Neural cell (in vitro differentiated cells): ENCODE measurements around the gene STX18. TPM values are rescaled to one million over a fixed set of nuclear protein-coding genes. Genes with fewer than 3 reads are reported as not detected.

Source experiments
- H2AFZ ChIP-seq: fragments of 200-600, 300-800 bp; sonication (generic), shearing (Covaris generic); 2 replicates; pipeline ENCODE4 v1.6.0; 2014; ENCODE audit warnings: low read depth, mild to moderate bottlenecking, antibody characterized with exemption, low read length, moderate library complexity
- H3F3A ChIP-seq: fragments of 200-600 bp; shearing (Covaris generic); 2 replicates; pipeline ENCODE4 v1.6.1; 2016; ENCODE audit warnings: mild to moderate bottlenecking, moderate library complexity, mixed read lengths, antibody characterized with exemption, low read length; ENCODE audit not compliant: insufficient read depth, poor library complexity, severe bottlenecking
- H3K27ac ChIP-seq: fragments of 200-600, 300-800 bp; sonication (generic), shearing (Covaris generic); 2 replicates; pipeline ENCODE4 v1.5.1; 2014; ENCODE audit warnings: mild to moderate bottlenecking, low read length, moderate library complexity
- H3K27me3 ChIP-seq: fragments of 300-800, 200-600 bp; sonication (generic), shearing (Covaris generic); 2 replicates; pipeline ENCODE4 v1.6.0; 2014; ENCODE audit warnings: mild to moderate bottlenecking, low read depth, low read length, moderate library complexity; ENCODE audit not compliant: insufficient read depth
- H3K36me3 ChIP-seq: fragments of 300-800, 200-600 bp; sonication (generic), shearing (Covaris generic); 2 replicates; pipeline ENCODE4 v1.5.1; 2014; ENCODE audit warnings: mild to moderate bottlenecking, antibody characterized with exemption, low read length, moderate library complexity; ENCODE audit not compliant: insufficient read depth
- H3K4me2 ChIP-seq: fragments of 300-800, 200-600 bp; sonication (generic), shearing (Covaris generic); 2 replicates; pipeline ENCODE4 v1.6.0; 2014; ENCODE audit warnings: mild to moderate bottlenecking, low read length
- H3K4me3 ChIP-seq: fragments of 300-800, 200-600 bp; sonication (generic), shearing (Covaris generic); 2 replicates; pipeline ENCODE4 v1.5.1; 2014; ENCODE audit warnings: mild to moderate bottlenecking, low read length, moderate library complexity
- H3K79me2 ChIP-seq: fragments of 200-600 bp; shearing (Covaris generic); replicated peaks from 2 replicates; pipeline ENCODE4 v1.6.0; 2014; ENCODE audit warnings: mild to moderate bottlenecking, low read length, moderate library complexity; ENCODE audit not compliant: insufficient read depth
- H3K9ac ChIP-seq: fragments of 300-800, 200-600 bp; sonication (generic), shearing (Covaris generic); 2 replicates; pipeline ENCODE4 v1.6.1; 2016; ENCODE audit warnings: mild to moderate bottlenecking, low read length, mixed read lengths
- H3K9me2 ChIP-seq: fragments of 200-600 bp; shearing (Covaris generic); 2 replicates; pipeline ENCODE4 v1.6.1; 2016; ENCODE audit warnings: mild to moderate bottlenecking, low read length, mixed read lengths; ENCODE audit not compliant: insufficient read depth
- H3K9me3 ChIP-seq: fragments of 200-600, 300-800 bp; sonication (generic), shearing (Covaris generic); 2 replicates; pipeline ENCODE4 v1.6.1; 2016; ENCODE audit warnings: mild to moderate bottlenecking, mixed run types, low read length, moderate library complexity, mixed read lengths
- H4K20me1 ChIP-seq: fragments of 200-600 bp; shearing (Covaris generic); 2 replicates; pipeline ENCODE4 v1.6.1; 2016; ENCODE audit warnings: mild to moderate bottlenecking, mixed run types; ENCODE audit not compliant: insufficient read depth
- EP300 ChIP-seq: fragments of 450-650 bp; conservative IDR thresholded peaks from 2 replicates; pipeline ENCODE4 v1.6.1; 2014; ENCODE audit warnings: antibody characterized with exemption, mild to moderate bottlenecking, moderate library complexity; ENCODE audit not compliant: poor library complexity, severe bottlenecking
- EZH2 ChIP-seq: fragments of 200-600, 300-800 bp; shearing (Covaris generic), sonication (generic); IDR thresholded peaks from 2 replicates; pipeline ENCODE4 v1.6.1; 2014; ENCODE audit warnings: antibody characterized with exemption, low read length, borderline replicate concordance, mild to moderate bottlenecking; ENCODE audit not compliant: insufficient read depth, poor library complexity, severe bottlenecking
- MXI1 ChIP-seq: fragments of 450-650 bp; conservative IDR thresholded peaks from 2 replicates; pipeline ENCODE4 v1.6.1; 2014; ENCODE audit warnings: antibody characterized with exemption, mild to moderate bottlenecking; ENCODE audit not compliant: poor library complexity, severe bottlenecking
- POLR2AphosphoS5 ChIP-seq: IDR thresholded peaks from 2 replicates; pipeline ENCODE4 v1.6.1; 2012
- RAD21 ChIP-seq: fragments of 450-650 bp; conservative IDR thresholded peaks from 2 replicates; pipeline ENCODE4 v1.6.1; 2014; ENCODE audit warnings: antibody characterized with exemption, mild to moderate bottlenecking, moderate library complexity
- SMC3 ChIP-seq: fragments of 450-650 bp; conservative IDR thresholded peaks from 2 replicates; pipeline ENCODE4 v1.6.1; 2014; ENCODE audit warnings: antibody characterized with exemption, mild to moderate bottlenecking, moderate library complexity; ENCODE audit not compliant: poor library complexity
- TAF1 ChIP-seq: IDR thresholded peaks from 2 replicates; pipeline ENCODE4 v1.6.1; 2012; ENCODE audit warnings: low read depth
- polyA plus RNA-seq: library from polyadenylated mRNA; depleted of rRNA; stranded (reverse); fragments of >200 nt; gene quantifications from 2 replicates; pipeline ENCODE4 v1.2.3, GENCODE V29; 2014
- TF ChIP-seq, protein P1 (sequence below): IDR thresholded peaks from 2 replicates; pipeline ENCODE4 v1.6.1; 2012; ENCODE audit warnings: borderline replicate concordance
- TF ChIP-seq, protein P2 (sequence below): fragments of 450-650 bp; IDR thresholded peaks from 2 replicates; pipeline ENCODE4 v1.5.1; 2014; ENCODE audit warnings: antibody characterized with exemption, mild to moderate bottlenecking, moderate library complexity; ENCODE audit not compliant: poor library complexity, severe bottlenecking

The STX18 gene
- polyA plus RNA-seq, 1 donor from 2014 or later = 64.5 TPM

- H3K36me3 ChIP-seq = peaks cover 38% of the 10 kb centered on the region
- TF ChIP-seq SMC3 (no peak), TAF1 (no peak), POLR2AphosphoS5 (no peak), MXI1 (no peak), RAD21 (no peak), EP300 (no peak), EZH2 (no peak)
- TF ChIP-seq, protein P1, sequence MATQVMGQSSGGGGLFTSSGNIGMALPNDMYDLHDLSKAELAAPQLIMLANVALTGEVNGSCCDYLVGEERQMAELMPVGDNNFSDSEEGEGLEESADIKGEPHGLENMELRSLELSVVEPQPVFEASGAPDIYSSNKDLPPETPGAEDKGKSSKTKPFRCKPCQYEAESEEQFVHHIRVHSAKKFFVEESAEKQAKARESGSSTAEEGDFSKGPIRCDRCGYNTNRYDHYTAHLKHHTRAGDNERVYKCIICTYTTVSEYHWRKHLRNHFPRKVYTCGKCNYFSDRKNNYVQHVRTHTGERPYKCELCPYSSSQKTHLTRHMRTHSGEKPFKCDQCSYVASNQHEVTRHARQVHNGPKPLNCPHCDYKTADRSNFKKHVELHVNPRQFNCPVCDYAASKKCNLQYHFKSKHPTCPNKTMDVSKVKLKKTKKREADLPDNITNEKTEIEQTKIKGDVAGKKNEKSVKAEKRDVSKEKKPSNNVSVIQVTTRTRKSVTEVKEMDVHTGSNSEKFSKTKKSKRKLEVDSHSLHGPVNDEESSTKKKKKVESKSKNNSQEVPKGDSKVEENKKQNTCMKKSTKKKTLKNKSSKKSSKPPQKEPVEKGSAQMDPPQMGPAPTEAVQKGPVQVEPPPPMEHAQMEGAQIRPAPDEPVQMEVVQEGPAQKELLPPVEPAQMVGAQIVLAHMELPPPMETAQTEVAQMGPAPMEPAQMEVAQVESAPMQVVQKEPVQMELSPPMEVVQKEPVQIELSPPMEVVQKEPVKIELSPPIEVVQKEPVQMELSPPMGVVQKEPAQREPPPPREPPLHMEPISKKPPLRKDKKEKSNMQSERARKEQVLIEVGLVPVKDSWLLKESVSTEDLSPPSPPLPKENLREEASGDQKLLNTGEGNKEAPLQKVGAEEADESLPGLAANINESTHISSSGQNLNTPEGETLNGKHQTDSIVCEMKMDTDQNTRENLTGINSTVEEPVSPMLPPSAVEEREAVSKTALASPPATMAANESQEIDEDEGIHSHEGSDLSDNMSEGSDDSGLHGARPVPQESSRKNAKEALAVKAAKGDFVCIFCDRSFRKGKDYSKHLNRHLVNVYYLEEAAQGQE = no peak
- TF ChIP-seq, protein P2, sequence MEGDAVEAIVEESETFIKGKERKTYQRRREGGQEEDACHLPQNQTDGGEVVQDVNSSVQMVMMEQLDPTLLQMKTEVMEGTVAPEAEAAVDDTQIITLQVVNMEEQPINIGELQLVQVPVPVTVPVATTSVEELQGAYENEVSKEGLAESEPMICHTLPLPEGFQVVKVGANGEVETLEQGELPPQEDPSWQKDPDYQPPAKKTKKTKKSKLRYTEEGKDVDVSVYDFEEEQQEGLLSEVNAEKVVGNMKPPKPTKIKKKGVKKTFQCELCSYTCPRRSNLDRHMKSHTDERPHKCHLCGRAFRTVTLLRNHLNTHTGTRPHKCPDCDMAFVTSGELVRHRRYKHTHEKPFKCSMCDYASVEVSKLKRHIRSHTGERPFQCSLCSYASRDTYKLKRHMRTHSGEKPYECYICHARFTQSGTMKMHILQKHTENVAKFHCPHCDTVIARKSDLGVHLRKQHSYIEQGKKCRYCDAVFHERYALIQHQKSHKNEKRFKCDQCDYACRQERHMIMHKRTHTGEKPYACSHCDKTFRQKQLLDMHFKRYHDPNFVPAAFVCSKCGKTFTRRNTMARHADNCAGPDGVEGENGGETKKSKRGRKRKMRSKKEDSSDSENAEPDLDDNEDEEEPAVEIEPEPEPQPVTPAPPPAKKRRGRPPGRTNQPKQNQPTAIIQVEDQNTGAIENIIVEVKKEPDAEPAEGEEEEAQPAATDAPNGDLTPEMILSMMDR = no peak
These were observed 138.9 kb downstream of the STX18 start for GRCh38 chr4:4402966-4403365.

GRCh38 chr4:4401036-4401435 is 140.8 kb downstream of the STX18 start:
- no peak overlapping the region for H2AFZ ChIP-seq
- H3K4me2 ChIP-seq = no peak overlapping the region
- no peaks in the 10 kb centered on the region for H3K9me2 ChIP-seq
- peaks cover 5% of the 10 kb centered on the region for H3K9me3 ChIP-seq
- TF ChIP-seq, protein P2 = no peak
- TF ChIP-seq, protein P1 = no peak
- TF ChIP-seq MXI1 (no peak), TAF1 (no peak), EP300 (no peak), RAD21 (no peak)
- peaks cover 47% of the 10 kb centered on the region for H3K79me2 ChIP-seq
- H3F3A ChIP-seq = peaks cover 4% of the 10 kb centered on the region
- no peaks in the 10 kb centered on the region for H3K27me3 ChIP-seq
- H3K36me3 ChIP-seq = peaks cover 44% of the 10 kb centered on the region
- no peak overlapping the region for H3K4me3 ChIP-seq
- no peak overlapping the region for H3K27ac ChIP-seq
- peaks cover 12% of the 10 kb centered on the region for H4K20me1 ChIP-seq
- no peak overlapping the region for H3K9ac ChIP-seq

More at GRCh38 chr4:4402966-4403365, 138.9 kb downstream of the STX18 start:
- Histone ChIP-seq H4K20me1 (peaks cover 23% of the 10 kb centered on the region), H2AFZ (no peak overlapping the region), H3K4me2 (no peak overlapping the region), H3K4me3 (no peak overlapping the region), H3K9me2 (no peaks in the 10 kb centered on the region), H3F3A (peaks cover 3% of the 10 kb centered on the region), H3K79me2 (peaks cover 30% of the 10 kb centered on the region), H3K9me3 (peaks cover 5% of the 10 kb centered on the region), H3K9ac (no peak overlapping the region), H3K27ac (no peak overlapping the region), H3K27me3 (no peaks in the 10 kb centered on the region)
